GM12892 (cell line): Measurements from ENCODE around the gene B3GALT6. TPM values are rescaled to one million over a fixed set of nuclear protein-coding genes. Genes with fewer than 3 reads are reported as not detected.
"Not testable (repeated sequence)": the region's sequence is repeated elsewhere in the genome, so short reads cannot be mapped to it uniquely, and the experiment has no call there.

Experiments used
- DNase-seq: peaks from one replicate; pipeline ENCODE4 v3.0.0; 2011; ENCODE audit not compliant: insufficient read length
- FAIRE-seq: peaks from 2 replicates; lab custom pipeline; 2011; peaks lifted over from hg19 to GRCh38; lab: Jason Lieb, UNC
- POLR2A ChIP-seq: IDR thresholded peaks from 2 replicates; pipeline ENCODE4 v1.6.1; 2011; ENCODE audit warnings: low read depth, low read length, control low read depth
- POLR2AphosphoS5 ChIP-seq: IDR thresholded peaks from 2 replicates; pipeline ENCODE4 v1.6.1; 2011; ENCODE audit warnings: low read depth, low read length, control low read depth
- TAF1 ChIP-seq: IDR thresholded peaks from 2 replicates; pipeline ENCODE4 v1.6.1; 2011; ENCODE audit warnings: low read depth, mild to moderate bottlenecking, control low read depth, low read length, borderline replicate concordance
- polyA plus RNA-seq: library from polyadenylated mRNA; unstranded; fragments of >200 nt; gene quantifications from one replicate; pipeline ENCODE4 v1.2.1, GENCODE V29; 2012; ENCODE audit warnings: missing spikeins, inconsistent platforms; ENCODE audit not compliant: missing spikeins

The B3GALT6 gene
- polyA plus RNA-seq: 3.6 TPM

- FAIRE-seq (no peak), DNase-seq (no peak)
- TF ChIP-seq POLR2A (peak; percentile 57; the same call in 1 of the 2 replicates), POLR2AphosphoS5 (no peak), TAF1 (no peak)
Observed at GRCh38 chr1:1232208-1232795, at the start of gene B3GALT6. Gene B3GALT6, plus strand, starts transcription at chr1:1232237. Its CDS starts 42 bp downstream, at chr1:1232279.

GRCh38 chr1:1182491-1183220 is 49.4 kb upstream of the B3GALT6 start:
- DNase-seq: no peak
- TF ChIP-seq POLR2A (no peak), POLR2AphosphoS5 (no peak)
- no peak for FAIRE-seq

GRCh38 chr1:1183221-1183747 is 48.8 kb upstream of the B3GALT6 start:
- no peak for TF ChIP-seq POLR2AphosphoS5
- no peak for TF ChIP-seq POLR2A
- TF ChIP-seq TAF1: no peak
- FAIRE-seq: no peak
- DNase-seq: no peak

- TF ChIP-seq POLR2A: no peak
- no peak for TF ChIP-seq TAF1
- no peak for TF ChIP-seq POLR2AphosphoS5
- FAIRE-seq: no peak
- DNase-seq: no peak
Observed at GRCh38 chr1:1183833-1184775, 47.9 kb upstream of the B3GALT6 start.

GRCh38 chr1:1185101-1185765 is 46.8 kb upstream of the B3GALT6 start:
- no peak for FAIRE-seq
- TF ChIP-seq POLR2A: no peak
- no peak for TF ChIP-seq TAF1
- TF ChIP-seq POLR2AphosphoS5: no peak
- no peak for DNase-seq

GRCh38 chr1:1187938-1188337 is 44.1 kb upstream of the B3GALT6 start:
- FAIRE-seq: no peak
- DNase-seq: no peak

GRCh38 chr1:1189111-1189510 is 42.9 kb upstream of the B3GALT6 start:
- FAIRE-seq: no peak
- TF ChIP-seq POLR2A (no peak), POLR2AphosphoS5 (no peak), TAF1 (no peak)
- no peak for DNase-seq

More at GRCh38 chr1:1187938-1188337, 44.1 kb upstream of the B3GALT6 start:
- TF ChIP-seq POLR2AphosphoS5 (no peak), TAF1 (no peak), POLR2A (no peak)

GRCh38 chr1:1191734-1192133 is 40.3 kb upstream of the B3GALT6 start:
- no peak for TF ChIP-seq POLR2AphosphoS5
- no peak for TF ChIP-seq TAF1
- TF ChIP-seq POLR2A: no peak
- FAIRE-seq: no peak
- DNase-seq: no peak

GRCh38 chr1:1194723-1195122 is 37.3 kb upstream of the B3GALT6 start:
- no peak for DNase-seq
- TF ChIP-seq POLR2AphosphoS5: no peak
- no peak for FAIRE-seq

GRCh38 chr1:1195726-1196125 is 36.3 kb upstream of the B3GALT6 start:
- not testable (repeated sequence) for DNase-seq, FAIRE-seq

GRCh38 chr1:1196431-1197187 is 35.4 kb upstream of the B3GALT6 start:
- TF ChIP-seq TAF1: no peak
- no peak for TF ChIP-seq POLR2AphosphoS5
- no peak for TF ChIP-seq POLR2A
- FAIRE-seq (no peak), DNase-seq (no peak)

- TF ChIP-seq POLR2AphosphoS5 (no peak), POLR2A (no peak), TAF1 (no peak)
- DNase-seq: no peak
- no peak for FAIRE-seq
Observed at GRCh38 chr1:1197188-1197500, 34.9 kb upstream of the B3GALT6 start.
